Breast epithelium (tissue), 4 donors: ENCODE measurements around the gene IDUA. TPM values are rescaled to one million over a fixed set of nuclear protein-coding genes. Genes with fewer than 3 reads are reported as not detected.

Experiments
- DNase-seq, 2 donors: peaks; one replicate each; pipeline ENCODE4 v3.0.0-alpha.2; 2019; ENCODE audit warnings: low spot score in 2 of 2
- H3K27ac ChIP-seq, 2 donors: fragments of 200-600 bp; sonication (generic) in 1 of 2; one replicate each; pipeline ENCODE4 v1.5.1; 2016 to 2019; ENCODE audit warnings: mild to moderate bottlenecking in 1 of 2
- H3K27me3 ChIP-seq, 2 donors: fragments of 200-600 bp; sonication (generic) in 1 of 2; one replicate each; pipeline versions ENCODE4 v1.5.1 to v1.6.0; 2017 to 2019; ENCODE audit warnings: control low read depth in 1 of 2, mild to moderate bottlenecking in 1 of 2
- H3K36me3 ChIP-seq: fragments of 200-600 bp; one replicate; pipeline ENCODE4 v1.5.1; 2019
- H3K4me1 ChIP-seq, 2 donors: fragments of 200-600 bp; sonication (generic); one replicate each; pipeline ENCODE4 v1.5.1; 2016 to 2019; ENCODE audit warnings: control low read depth in 1 of 2
- H3K4me3 ChIP-seq, 3 donors: fragments of 200-600 bp; sonication (generic); 1 replicate in 2 of 3; 2 replicates in 1 of 3; pipeline ENCODE4 v1.5.1; 2016 to 2019; ENCODE audit warnings: mild to moderate bottlenecking in 3 of 3, moderate library complexity in 2 of 3
- H3K9me3 ChIP-seq, 2 donors: fragments of 200-600 bp; sonication (generic) in 1 of 2; one replicate each; pipeline ENCODE4 v1.5.1; 2016 to 2019; ENCODE audit warnings: control low read depth in 1 of 2
- POLR2A ChIP-seq: fragments of 450-650 bp; IDR thresholded peaks from one replicate; pipeline ENCODE4 v1.6.1; 2016; ENCODE audit warnings: antibody characterized with exemption, mild to moderate bottlenecking, moderate library complexity
- POLR2AphosphoS5 ChIP-seq, 3 donors: sonication (generic); formaldehyde crosslinking; IDR thresholded peaks; one replicate each; pipeline ENCODE4 v1.6.1; 2017; ENCODE audit warnings: antibody characterized with exemption in 3 of 3
- intact Hi-C: fragments of 100-400 bp; cut with DNase I; formaldehyde crosslinking; loops from one replicate; pipeline ENCODE4 v1.15.1; 2023; ENCODE audit warnings: low total_unique reads
- total RNA-seq, 3 donors: library from RNA; depleted of rRNA; stranded (reverse); fragments of >200 nt; gene quantifications; one replicate each; pipeline ENCODE4 v1.1.0, GENCODE V29; 2016
- TF ChIP-seq, protein P1 (sequence below), 3 donors: fragments of 450-650 bp; IDR thresholded peaks; one replicate each; pipeline ENCODE4 v1.5.1; 2016 to 2017; ENCODE audit warnings: antibody characterized with exemption in 3 of 3, mild to moderate bottlenecking in 3 of 3, moderate library complexity in 3 of 3

IDUA gene
- total RNA-seq, 3 donors from 2014 or later: 16.3 to 32.8 (median 28.2) TPM

DNA sequence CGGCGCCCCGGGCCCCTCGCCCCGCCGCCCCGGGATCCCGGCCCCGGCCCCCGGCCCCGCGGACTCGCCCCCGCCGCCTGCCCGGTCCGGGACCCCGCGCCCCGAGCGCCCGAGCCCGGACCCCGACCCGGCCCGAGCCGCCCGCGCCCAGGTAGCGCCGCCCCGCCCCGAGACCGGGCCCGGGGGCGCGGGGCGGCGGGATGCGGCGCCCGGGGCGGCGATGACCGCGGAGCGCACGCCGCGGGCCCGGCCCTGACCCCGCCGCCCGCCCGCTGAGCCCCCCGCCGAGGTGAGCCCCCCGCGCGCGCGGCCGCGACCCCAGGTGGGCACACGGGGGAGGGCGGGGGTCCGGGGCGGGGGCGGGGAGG, 24.8 kb downstream of the IDUA start:
- DNase-seq: no peak
- intact Hi-C loops: no loop called here
- Histone ChIP-seq H3K27me3 (no peaks in the 10 kb centered on the region), H3K4me1 (peaks cover 9 to 16% of the 10 kb centered on the region in 2 donors), H3K9me3 (no peaks in the 10 kb centered on the region), H3K4me3 (peak overlapping the region; percentile 47 to 81 (median 66)), H3K36me3 (no peaks in the 10 kb centered on the region), H3K27ac (peak overlapping the region in 1 of 2 donors; percentile 52)
- TF ChIP-seq, protein P1, sequence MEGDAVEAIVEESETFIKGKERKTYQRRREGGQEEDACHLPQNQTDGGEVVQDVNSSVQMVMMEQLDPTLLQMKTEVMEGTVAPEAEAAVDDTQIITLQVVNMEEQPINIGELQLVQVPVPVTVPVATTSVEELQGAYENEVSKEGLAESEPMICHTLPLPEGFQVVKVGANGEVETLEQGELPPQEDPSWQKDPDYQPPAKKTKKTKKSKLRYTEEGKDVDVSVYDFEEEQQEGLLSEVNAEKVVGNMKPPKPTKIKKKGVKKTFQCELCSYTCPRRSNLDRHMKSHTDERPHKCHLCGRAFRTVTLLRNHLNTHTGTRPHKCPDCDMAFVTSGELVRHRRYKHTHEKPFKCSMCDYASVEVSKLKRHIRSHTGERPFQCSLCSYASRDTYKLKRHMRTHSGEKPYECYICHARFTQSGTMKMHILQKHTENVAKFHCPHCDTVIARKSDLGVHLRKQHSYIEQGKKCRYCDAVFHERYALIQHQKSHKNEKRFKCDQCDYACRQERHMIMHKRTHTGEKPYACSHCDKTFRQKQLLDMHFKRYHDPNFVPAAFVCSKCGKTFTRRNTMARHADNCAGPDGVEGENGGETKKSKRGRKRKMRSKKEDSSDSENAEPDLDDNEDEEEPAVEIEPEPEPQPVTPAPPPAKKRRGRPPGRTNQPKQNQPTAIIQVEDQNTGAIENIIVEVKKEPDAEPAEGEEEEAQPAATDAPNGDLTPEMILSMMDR (IDR thresholded peaks at IDR 0.05): no peak
- no peak for TF ChIP-seq POLR2AphosphoS5 (IDR thresholded peaks at IDR 0.05)
- TF ChIP-seq POLR2A: no peak

DNA sequence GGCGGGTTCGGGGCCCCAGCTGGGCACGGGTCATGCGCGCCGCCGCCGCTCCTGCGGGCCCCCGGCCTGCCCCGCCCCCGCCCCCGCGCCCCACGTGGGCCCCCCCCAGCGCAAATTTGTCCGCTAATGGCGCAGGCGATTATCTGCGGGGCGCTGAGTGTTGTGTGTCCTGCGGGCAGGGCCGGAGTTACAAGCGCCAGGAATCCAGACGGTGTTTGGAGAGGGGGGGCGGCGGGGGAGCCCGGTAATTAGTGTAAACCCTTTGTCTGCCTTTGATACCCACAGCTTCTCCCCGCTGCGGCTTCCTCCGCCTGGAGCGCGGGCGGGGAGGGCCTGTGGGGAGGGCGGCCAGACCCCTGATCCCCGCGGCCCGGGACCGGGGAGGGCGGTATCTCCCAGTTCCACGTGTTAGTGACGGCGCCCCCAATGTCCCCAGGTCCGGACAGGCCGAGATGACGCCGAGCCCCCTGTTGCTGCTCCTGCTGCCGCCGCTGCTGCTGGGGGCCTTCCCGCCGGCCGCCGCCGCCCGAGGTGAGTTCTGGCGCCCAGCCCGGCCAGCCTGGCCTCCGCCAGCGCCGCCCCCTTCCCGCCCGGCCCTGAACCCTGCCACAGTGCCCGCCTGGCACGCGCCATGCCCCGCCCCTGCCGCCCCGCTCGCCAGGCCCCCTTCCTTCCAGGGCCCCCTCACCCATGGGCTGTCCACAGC, 25.3 kb downstream of the IDUA start:
- peak overlapping the region; percentile 45 to 81 (median 66) for H3K4me3 ChIP-seq
- no peaks in the 10 kb centered on the region for H3K9me3 ChIP-seq
- no peak for TF ChIP-seq POLR2AphosphoS5 (IDR thresholded peaks at IDR 0.05)
- TF ChIP-seq, protein P1 (IDR thresholded peaks at IDR 0.05): no peak
- no peak for TF ChIP-seq POLR2A
- H3K4me1 ChIP-seq: peaks cover 9 to 16% of the 10 kb centered on the region in 2 donors
- H3K27me3 ChIP-seq: no peaks in the 10 kb centered on the region
- H3K27ac ChIP-seq: peak overlapping the region; percentile 40 to 52
- intact Hi-C loops: no loop called here
- peak; percentile 41 to 67 for DNase-seq
- H3K36me3 ChIP-seq: no peaks in the 10 kb centered on the region

DNA sequence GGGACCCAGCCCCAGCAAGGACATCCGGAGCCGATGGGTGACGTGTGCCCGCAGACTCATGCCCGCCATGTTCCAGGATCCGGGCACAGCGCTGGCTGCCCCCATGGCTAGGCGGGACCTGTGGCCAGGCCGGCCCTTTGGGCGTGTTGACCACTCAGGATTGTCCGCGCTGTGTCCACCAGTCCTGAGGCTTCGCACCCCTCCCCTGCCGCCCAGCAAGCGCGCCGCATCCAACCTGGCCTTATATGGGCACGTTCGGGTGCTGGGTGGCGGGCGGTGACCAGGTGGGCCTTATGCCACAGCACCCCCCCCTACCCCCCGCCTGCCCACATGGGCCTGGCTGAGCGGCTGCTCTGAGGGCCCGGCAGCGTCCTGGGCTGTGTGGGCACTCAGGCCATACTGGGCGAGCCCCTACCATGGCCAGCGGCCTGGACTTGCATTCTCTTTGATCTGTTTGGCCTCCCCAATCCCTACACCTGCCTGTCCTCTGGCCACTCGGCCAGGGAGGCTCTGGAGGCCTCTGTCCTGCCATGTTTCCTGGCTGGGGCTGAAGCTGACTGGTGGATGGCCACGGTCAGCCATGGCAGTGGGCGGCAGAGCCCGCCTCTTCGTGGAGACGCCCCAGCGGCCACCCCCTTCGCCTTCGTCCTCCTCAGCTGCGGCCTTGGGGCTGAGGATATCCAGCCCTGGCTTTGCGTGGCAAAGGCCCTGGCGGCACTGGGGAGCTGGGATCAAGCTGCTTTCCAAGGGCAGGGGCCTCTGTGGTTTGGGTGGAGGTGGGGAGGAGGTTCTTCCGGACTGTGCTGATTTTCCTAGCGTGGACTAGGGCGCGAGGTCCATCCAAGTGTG, 26.6 kb downstream of the IDUA start:
- intact Hi-C loops: no loop called here
- H3K27me3 ChIP-seq: no peaks in the 10 kb centered on the region
- no peak for TF ChIP-seq POLR2AphosphoS5 (IDR thresholded peaks at IDR 0.05)
- TF ChIP-seq, protein P1 (IDR thresholded peaks at IDR 0.05): no peak
- peaks cover 9 to 16% of the 10 kb centered on the region in 2 donors for H3K4me1 ChIP-seq
- DNase-seq: no peak
- H3K4me3 ChIP-seq: no peak overlapping the region
- H3K27ac ChIP-seq: no peak overlapping the region
- H3K9me3 ChIP-seq: no peaks in the 10 kb centered on the region
- no peaks in the 10 kb centered on the region for H3K36me3 ChIP-seq

DNA sequence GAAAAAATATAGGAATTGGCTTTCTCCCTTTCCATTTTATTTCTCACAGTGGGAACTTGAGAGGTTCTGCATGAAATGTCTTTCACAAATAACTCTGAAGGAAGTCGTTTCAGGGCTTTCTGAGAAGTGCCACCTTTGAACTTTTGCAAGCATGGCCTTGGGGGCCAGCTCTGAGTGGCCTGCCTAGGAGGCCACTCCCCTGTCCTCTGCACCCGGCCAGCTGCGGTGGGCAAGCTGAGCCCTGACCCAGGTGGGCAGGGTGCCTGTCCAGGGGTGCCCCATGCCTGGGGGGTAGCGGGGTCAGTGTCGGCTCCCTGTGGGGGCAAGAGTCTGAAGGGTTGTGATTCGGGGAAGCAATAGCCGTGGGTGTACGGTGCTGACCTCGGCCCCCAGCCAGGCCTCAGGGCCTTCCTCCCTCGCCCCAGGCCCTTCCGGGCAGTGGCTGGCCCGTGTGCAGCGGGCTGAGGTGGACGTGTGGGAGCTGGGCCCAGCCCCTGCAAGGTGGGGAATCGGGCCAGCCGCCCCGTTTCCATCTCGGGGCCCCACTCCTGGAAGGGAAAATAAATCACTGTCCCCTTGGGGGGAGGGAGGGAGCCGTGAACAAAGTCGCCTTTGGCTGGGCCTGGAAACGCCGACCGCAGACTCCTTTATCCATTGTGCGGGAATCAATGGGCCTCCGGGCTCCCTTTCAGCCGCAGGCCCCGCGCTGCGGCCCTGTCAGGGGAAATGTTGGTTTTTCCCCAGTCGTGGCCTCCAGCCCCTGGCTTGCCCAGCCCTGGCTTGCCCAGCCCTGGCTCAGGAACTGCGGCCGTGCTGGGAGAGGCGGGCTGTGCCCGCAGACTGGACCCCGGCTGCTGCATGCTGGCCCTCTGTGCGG, 27.7 kb downstream of the IDUA start:
- no peak overlapping the region for H3K27ac ChIP-seq
- DNase-seq: no peak
- H3K4me3 ChIP-seq: no peak overlapping the region
- no peaks in the 10 kb centered on the region for H3K36me3 ChIP-seq
- peaks cover 9 to 11% of the 10 kb centered on the region in 2 donors for H3K4me1 ChIP-seq
- intact Hi-C loops: no loop called here
- TF ChIP-seq POLR2A (no peak), POLR2AphosphoS5 (IDR thresholded peaks at IDR 0.05) (no peak)
- TF ChIP-seq, protein P1 (IDR thresholded peaks at IDR 0.05): no peak
- H3K27me3 ChIP-seq: no peaks in the 10 kb centered on the region
- no peaks in the 10 kb centered on the region for H3K9me3 ChIP-seq
